AG04450 (cell line): ENCODE data around the gene SMIM8. TPM values are rescaled to one million over a fixed set of nuclear protein-coding genes. Genes with fewer than 3 reads are reported as not detected.

ENCODE experiments used
- CTCF ChIA-PET: fragments of 300-600, 350-600 bp; formaldehyde crosslinking; extraction: SDS; loops from one replicate; lab custom pipeline; 2022; ENCODE audit warnings: antibody characterized with exemption, inconsistent platforms; lab: Charles Lee
- POLR2A ChIA-PET: fragments of 350-600 bp; formaldehyde crosslinking; extraction: SDS; loops from one replicate; lab custom pipeline; 2021; ENCODE audit warnings: antibody characterized with exemption, inconsistent platforms; lab: Yijun Ruan, JAX
- DNase-seq: peaks from one replicate; pipeline ENCODE4 v3.0.0-alpha.2; 2011; ENCODE audit warnings: low read depth, low spot score
- H3K27ac ChIP-seq: one replicate; pipeline ENCODE4 v1.5.1; 2012; ENCODE audit warnings: low read depth, low read length, control low read depth
- H3K27me3 ChIP-seq: one replicate; pipeline ENCODE4 v1.6.0; 2012; ENCODE audit warnings: low read length; ENCODE audit not compliant: control insufficient read depth, insufficient read depth
- H3K4me3 ChIP-seq: 2 replicates; pipeline ENCODE4 v1.5.1; 2011; ENCODE audit warnings: mild to moderate bottlenecking, low read depth, low read length, control low read depth
- H3K9me3 ChIP-seq: 2 replicates; pipeline ENCODE4 v1.5.1; 2012; ENCODE audit warnings: low read length; ENCODE audit not compliant: control insufficient read depth, insufficient read depth
- CTCF ChIP-seq: IDR thresholded peaks from 2 replicates; pipeline ENCODE4 v1.5.1; 2011; ENCODE audit warnings: low read depth, low read length, control low read depth, inconsistent platforms
- polyA plus RNA-seq: library from polyadenylated mRNA; depleted of rRNA; stranded (reverse); fragments of >200 nt; gene quantifications from 2 replicates; pipeline ENCODE4 v1.2.3, GENCODE V29; 2011

SMIM8 gene
- polyA plus RNA-seq, 1 experiment, result 9.1 TPM

- Histone ChIP-seq H3K27ac (no peak overlapping the region), H3K9me3 (no peaks in the 10 kb centered on the region), H3K27me3 (no peaks in the 10 kb centered on the region), H3K4me3 (no peak overlapping the region)
- no peak for TF ChIP-seq CTCF
- ChIA-PET POLR2A (no interaction called here), CTCF (interaction anchor here (1.4 kb wide), 1 partner anchor 18 kb away, joined by 12 read pairs; the partner anchor contains the start of gene SMIM8)
- DNase-seq, result no peak
Measured at GRCh38 chr6:87340230-87340629, 17.8 kb downstream of the SMIM8 start.

GRCh38 chr6:87341158-87341557 is 18.8 kb downstream of the SMIM8 start:
- Histone ChIP-seq H3K9me3 (no peaks in the 10 kb centered on the region), H3K4me3 (no peak overlapping the region), H3K27me3 (no peaks in the 10 kb centered on the region), H3K27ac (no peak overlapping the region)
- POLR2A ChIA-PET, result no interaction called here
- no peak for DNase-seq
- CTCF ChIA-PET, result no interaction called here
- no peak for TF ChIP-seq CTCF

- DNase-seq, result no peak
- Histone ChIP-seq H3K27me3 (no peaks in the 10 kb centered on the region), H3K4me3 (no peak overlapping the region), H3K27ac (no peak overlapping the region), H3K9me3 (no peaks in the 10 kb centered on the region)
- CTCF ChIA-PET, result interaction anchor here (1.7 to 1.8 kb wide), 2 partner anchors 51 to 263 kb away, joined by 4 read pairs; no protein-coding TSS in a partner anchor
- TF ChIP-seq CTCF, result no peak
- POLR2A ChIA-PET, result no interaction called here
Measured at GRCh38 chr6:87341899-87342298, 19.5 kb downstream of the SMIM8 start.

- no peak for DNase-seq
- ChIA-PET POLR2A (no interaction called here), CTCF (interaction anchor here (0.6 to 1.8 kb wide), 4 partner anchors 21 to 276 kb away, joined by 4 to 6 read pairs (median 4); no protein-coding TSS in a partner anchor)
- Histone ChIP-seq H3K4me3 (no peak overlapping the region), H3K27me3 (no peaks in the 10 kb centered on the region), H3K27ac (no peak overlapping the region), H3K9me3 (no peaks in the 10 kb centered on the region)
- no peak for TF ChIP-seq CTCF
Measured at GRCh38 chr6:87342829-87343228, 20.4 kb downstream of the SMIM8 start.

- no peak within 1 kb of the TSS for H3K27ac ChIP-seq
- no peak within 1 kb of the TSS for H3K4me3 ChIP-seq
- TF ChIP-seq CTCF, result no peak
- H3K9me3 ChIP-seq, result no peaks in the 10 kb centered on the region
- H3K27me3 ChIP-seq, result no peaks in the 10 kb centered on the region
- POLR2A ChIA-PET, result no interaction called here
- DNase-seq, result no peak
- CTCF ChIA-PET, result interaction anchor here (1.1 kb wide), 1 partner anchor 23 kb away, joined by 5 read pairs; no protein-coding TSS in a partner anchor
Measured at GRCh38 chr6:87344731-87345130, 22.3 kb downstream of the SMIM8 start, which contains the start of gene C6orf163. C6orf163 (plus strand) TSS chr6:87344813; CDS start chr6:87345100, 287 bp downstream.
